H7 (cell line): ENCODE measurements around the gene MARCHF4. TPM values are rescaled to one million over a fixed set of nuclear protein-coding genes. Genes with fewer than 3 reads are reported as not detected.
"Not testable (repeated sequence)": the region's sequence is repeated elsewhere in the genome, so short reads cannot be mapped to it uniquely, and the experiment has no call there.

Source experiments
- DNase-seq: peaks from one replicate; pipeline ENCODE4 v3.0.0; 2012
- H3K27me3 ChIP-seq: 2 replicates; pipeline ENCODE4 v1.6.0; 2011; ENCODE audit warnings: mild to moderate bottlenecking, low read length; ENCODE audit not compliant: control insufficient read depth, insufficient read depth
- H3K36me3 ChIP-seq: replicated peaks from 2 replicates; pipeline ENCODE4 v1.5.1; 2011; ENCODE audit warnings: low read length; ENCODE audit not compliant: control insufficient read depth, insufficient read depth
- H3K4me3 ChIP-seq: 2 replicates; pipeline ENCODE4 v1.5.1; 2011; ENCODE audit warnings: low read depth, mild to moderate bottlenecking, control low read depth, low read length, moderate library complexity; ENCODE audit not compliant: insufficient read depth
- total RNA-seq: library from RNA; depleted of rRNA; stranded (reverse); fragments of >200 nt; shearing (Covaris generic); gene quantifications from 2 replicates; pipeline ENCODE4 v1.2.3, GENCODE V29; 2014

MARCHF4 gene
- total RNA-seq, 1 experiment from 2014 or later = 0.38 TPM

GRCh38 chr2:216404010-216404618, 31.8 kb upstream of the MARCHF4 start:
- no peak overlapping the region for H3K4me3 ChIP-seq
- H3K36me3 ChIP-seq = no peaks in the 10 kb centered on the region
- peak; percentile 48 for DNase-seq
- H3K27me3 ChIP-seq = no peaks in the 10 kb centered on the region

GRCh38 chr2:216402751-216403150, 30.5 kb upstream of the MARCHF4 start:
- Histone ChIP-seq H3K36me3 (no peaks in the 10 kb centered on the region), H3K4me3 (no peak overlapping the region), H3K27me3 (no peaks in the 10 kb centered on the region)
- no peak for DNase-seq

GRCh38 chr2:216399621-216400020, 27.3 kb upstream of the MARCHF4 start:
- no peak for DNase-seq
- no peaks in the 10 kb centered on the region for H3K36me3 ChIP-seq
- H3K4me3 ChIP-seq = no peak overlapping the region
- no peaks in the 10 kb centered on the region for H3K27me3 ChIP-seq

GRCh38 chr2:216394881-216395280, 22.6 kb upstream of the MARCHF4 start:
- DNase-seq = no peak
- Histone ChIP-seq H3K4me3 (no peak overlapping the region), H3K27me3 (no peaks in the 10 kb centered on the region), H3K36me3 (no peaks in the 10 kb centered on the region)

GRCh38 chr2:216392945-216393840, 20.9 kb upstream of the MARCHF4 start:
- no peak overlapping the region for H3K4me3 ChIP-seq
- H3K36me3 ChIP-seq = no peaks in the 10 kb centered on the region
- H3K27me3 ChIP-seq = no peaks in the 10 kb centered on the region
- no peak for DNase-seq

GRCh38 chr2:216392018-216392562, 19.8 kb upstream of the MARCHF4 start:
- no peak overlapping the region for H3K4me3 ChIP-seq
- no peaks in the 10 kb centered on the region for H3K27me3 ChIP-seq
- no peak for DNase-seq
- no peaks in the 10 kb centered on the region for H3K36me3 ChIP-seq

- DNase-seq = no peak
- H3K4me3 ChIP-seq = no peak overlapping the region
Measured at GRCh38 chr2:216391401-216391800, 19.1 kb upstream of the MARCHF4 start.

GRCh38 chr2:216389570-216389969, 17.3 kb upstream of the MARCHF4 start:
- no peaks in the 10 kb centered on the region for H3K36me3 ChIP-seq
- DNase-seq = no peak
- H3K4me3 ChIP-seq = no peak overlapping the region
- H3K27me3 ChIP-seq = no peaks in the 10 kb centered on the region

More at GRCh38 chr2:216391401-216391800, 19.1 kb upstream of the MARCHF4 start:
- Histone ChIP-seq H3K27me3 (no peaks in the 10 kb centered on the region), H3K36me3 (no peaks in the 10 kb centered on the region)

- no peaks in the 10 kb centered on the region for H3K36me3 ChIP-seq
- DNase-seq = no peak
- no peaks in the 10 kb centered on the region for H3K27me3 ChIP-seq
- H3K4me3 ChIP-seq = no peak overlapping the region
Measured at GRCh38 chr2:216388046-216388884, 16.0 kb upstream of the MARCHF4 start.

- Histone ChIP-seq H3K4me3 (no peak overlapping the region), H3K27me3 (no peaks in the 10 kb centered on the region), H3K36me3 (no peaks in the 10 kb centered on the region)
- DNase-seq = no peak
Measured at GRCh38 chr2:216387262-216387661, 15.0 kb upstream of the MARCHF4 start.

- H3K4me3 ChIP-seq = no peak overlapping the region
- H3K36me3 ChIP-seq = no peaks in the 10 kb centered on the region
- no peak for DNase-seq
- no peaks in the 10 kb centered on the region for H3K27me3 ChIP-seq
Measured at GRCh38 chr2:216385478-216385877, 13.2 kb upstream of the MARCHF4 start.

- not testable (repeated sequence) for H3K36me3 ChIP-seq, DNase-seq, H3K4me3 ChIP-seq, H3K27me3 ChIP-seq
Measured at GRCh38 chr2:216384409-216384808, 12.1 kb upstream of the MARCHF4 start.

- no peak overlapping the region for H3K4me3 ChIP-seq
- DNase-seq = no peak
- H3K27me3 ChIP-seq = no peaks in the 10 kb centered on the region; the same call in 1 of the 2 replicates
- H3K36me3 ChIP-seq = no peaks in the 10 kb centered on the region
Measured at GRCh38 chr2:216379977-216380376, 7.7 kb upstream of the MARCHF4 start.

GRCh38 chr2:216375286-216375685, 3.0 kb upstream of the MARCHF4 start:
- DNase-seq = no peak
- H3K36me3 ChIP-seq = no peaks in the 10 kb centered on the region
- no peak overlapping the region for H3K4me3 ChIP-seq
- H3K27me3 ChIP-seq = peaks cover 17% of the 10 kb centered on the region
